SK-N-SH (cell line): ENCODE results near the gene PTPRA. TPM values are rescaled to one million over a fixed set of nuclear protein-coding genes. Genes with fewer than 3 reads are reported as not detected.

ENCODE experiments used
- CTCF ChIA-PET: fragments of 300-600, 350-600 bp; formaldehyde crosslinking; extraction: SDS; loops from one replicate; lab custom pipeline; 2021; lab: Yijun Ruan, JAX
- POLR2A ChIA-PET: fragments of 350-600 bp; sonication (Branson Sonifier 250); formaldehyde crosslinking; extraction: SDS; loops from one replicate; lab custom pipeline; 2020; ENCODE audit warnings: antibody characterized with exemption, inconsistent platforms; lab: Yijun Ruan, JAX
- DNase-seq: peaks from one replicate; pipeline ENCODE4 v3.0.0; 2012
- H2AFZ ChIP-seq: fragments of 200-600 bp; sonication (generic); 2 replicates; pipeline ENCODE4 v1.8.1; 2016; ENCODE audit warnings: antibody characterized with exemption, mild to moderate bottlenecking, low read depth
- H3F3A ChIP-seq: fragments of 200-600 bp; sonication (generic); replicated peaks from 2 replicates; pipeline ENCODE3; 2016; ENCODE audit warnings: antibody characterized with exemption, mild to moderate bottlenecking; ENCODE audit not compliant: insufficient read depth
- H3K27ac ChIP-seq, 2 experiments: fragments of 200-500 bp in 1 of 2; fragments of 200-600 bp in 1 of 2; sonication (Bioruptor generic) in 1 of 2; sonication (generic), shearing (Covaris generic) in 1 of 2; 2 replicates each; pipeline versions ENCODE4 v1.5.1 to v1.6.1; 2014 to 2016; ENCODE audit warnings: low read depth in 2 of 2, inconsistent platforms in 1 of 2, low read length in 1 of 2, mild to moderate bottlenecking in 1 of 2, mixed read lengths in 1 of 2
- H3K27me3 ChIP-seq: fragments of 200-600 bp; sonication (generic), shearing (Covaris generic); 2 replicates; pipeline ENCODE4 v1.6.1; 2016; ENCODE audit warnings: mixed run types; ENCODE audit not compliant: insufficient read depth
- H3K36me3 ChIP-seq, 2 experiments: fragments of 200-500 bp in 1 of 2; fragments of 200-600 bp in 1 of 2; sonication (Bioruptor generic) in 1 of 2; sonication (generic) in 1 of 2; replicated peaks in 1 of 2; 2 replicates each; pipeline versions ENCODE3 to v1.5.1; 2014 to 2016; ENCODE audit warnings: low read length in 1 of 2, mild to moderate bottlenecking in 1 of 2; ENCODE audit not compliant: insufficient read depth in 2 of 2, control insufficient read depth in 1 of 2
- H3K4me1 ChIP-seq, 2 experiments: fragments of 200-500 bp in 1 of 2; fragments of 200-600 bp in 1 of 2; sonication (Bioruptor generic) in 1 of 2; sonication (generic), shearing (Covaris generic) in 1 of 2; 2 replicates each; pipeline versions ENCODE4 v1.5.1 to v1.6.1; 2014 to 2016; ENCODE audit warnings: low read depth in 1 of 2, low read length in 1 of 2, mixed run types in 1 of 2; ENCODE audit not compliant: insufficient read depth in 2 of 2, control insufficient read depth in 1 of 2
- H3K4me2 ChIP-seq: fragments of 200-600 bp; sonication (generic), shearing (Covaris generic); 2 replicates; pipeline ENCODE4 v1.6.1; 2017; ENCODE audit warnings: mixed run types
- H3K4me3 ChIP-seq, 2 experiments: fragments of 200-500 bp in 1 of 2; fragments of 200-600 bp in 1 of 2; sonication (Bioruptor generic) in 1 of 2; sonication (generic), shearing (Covaris generic) in 1 of 2; 2 replicates each; pipeline versions ENCODE4 v1.5.1 to v1.8.1; 2014 to 2016; ENCODE audit warnings: low read depth in 2 of 2, inconsistent platforms in 1 of 2, low read length in 1 of 2, mild to moderate bottlenecking in 1 of 2, mixed read lengths in 1 of 2, moderate library complexity in 1 of 2
- H3K79me2 ChIP-seq: fragments of 200-600 bp; sonication (generic); 2 replicates; pipeline ENCODE4 v1.8.1; 2017; ENCODE audit warnings: mild to moderate bottlenecking; ENCODE audit not compliant: insufficient read depth
- H3K9ac ChIP-seq: fragments of 200-600 bp; sonication (generic); 2 replicates; pipeline ENCODE4 v1.6.1; 2017; ENCODE audit warnings: mixed run types
- H3K9me2 ChIP-seq: fragments of 200-600 bp; sonication (generic); 2 replicates; pipeline ENCODE4 v1.6.1; 2017; ENCODE audit warnings: mixed run types
- H3K9me3 ChIP-seq: fragments of 200-600 bp; sonication (generic); 2 replicates; pipeline ENCODE4 v1.6.1; 2017; ENCODE audit warnings: mixed run types, mild to moderate bottlenecking, moderate library complexity
- H4K20me1 ChIP-seq: fragments of 200-600 bp; sonication (generic); 2 replicates; pipeline ENCODE4 v1.6.1; 2017; ENCODE audit warnings: mild to moderate bottlenecking, mixed run types; ENCODE audit not compliant: insufficient read depth
- ELF1 ChIP-seq: IDR thresholded peaks from 2 replicates; pipeline ENCODE4 v1.4.0; 2012
- FOSL2 ChIP-seq: IDR thresholded peaks from 2 replicates; pipeline ENCODE4 v1.4.0; 2012; ENCODE audit warnings: low read depth, mild to moderate bottlenecking, moderate library complexity, borderline replicate concordance
- GABPA ChIP-seq: IDR thresholded peaks from 2 replicates; pipeline ENCODE4 v1.4.0; 2012; ENCODE audit warnings: low read depth, mild to moderate bottlenecking
- GATA2 ChIP-seq: sonication (generic); formaldehyde crosslinking; IDR thresholded peaks from 2 replicates; pipeline ENCODE4 v1.5.0; 2020; ENCODE audit warnings: mild to moderate bottlenecking, missing genetic modification reagents
- JUND ChIP-seq: IDR thresholded peaks from 2 replicates; pipeline ENCODE4 v1.4.0; 2012
- MEF2A ChIP-seq: IDR thresholded peaks from 2 replicates; pipeline ENCODE4 v1.4.0; 2012; ENCODE audit warnings: low read depth, borderline replicate concordance
- MXI1 ChIP-seq: IDR thresholded peaks from 2 replicates; pipeline ENCODE4 v1.6.1; 2012; ENCODE audit warnings: mild to moderate bottlenecking, low read depth, low read length, improper control_type of control experiment
- TEAD4 ChIP-seq: IDR thresholded peaks from 2 replicates; pipeline ENCODE4 v1.4.0; 2012; ENCODE audit warnings: mild to moderate bottlenecking, borderline replicate concordance; ENCODE audit not compliant: insufficient read depth
- USF1 ChIP-seq: IDR thresholded peaks from 2 replicates; pipeline ENCODE4 v1.4.0; 2012; ENCODE audit warnings: low read depth, borderline replicate concordance
- WGBS: methylation state at CpG from one replicate; pipeline ENCODE4 v1.1.6; 2017; ENCODE audit warnings: low lambda C conversion rate; 5-methylcytosine and 5-hydroxymethylcytosine counted together
- polyA plus RNA-seq, 3 experiments: library from polyadenylated mRNA; depleted of rRNA; stranded (reverse); fragments of >200 nt; gene quantifications; 2 replicates each; pipeline ENCODE4 v1.2.3, GENCODE V29; 2012
- TF ChIP-seq, protein P1 (sequence below): IDR thresholded peaks from 2 replicates; pipeline ENCODE4; 2012
- TF ChIP-seq, protein P2 (sequence below): IDR thresholded peaks from 2 replicates; pipeline ENCODE4 v1.4.0; 2012; ENCODE audit warnings: low read depth, borderline replicate concordance

PTPRA gene
- polyA plus RNA-seq, 1 of the 3 experiments (the other 2 are of a cell fraction), result 47.6 TPM

DNA sequence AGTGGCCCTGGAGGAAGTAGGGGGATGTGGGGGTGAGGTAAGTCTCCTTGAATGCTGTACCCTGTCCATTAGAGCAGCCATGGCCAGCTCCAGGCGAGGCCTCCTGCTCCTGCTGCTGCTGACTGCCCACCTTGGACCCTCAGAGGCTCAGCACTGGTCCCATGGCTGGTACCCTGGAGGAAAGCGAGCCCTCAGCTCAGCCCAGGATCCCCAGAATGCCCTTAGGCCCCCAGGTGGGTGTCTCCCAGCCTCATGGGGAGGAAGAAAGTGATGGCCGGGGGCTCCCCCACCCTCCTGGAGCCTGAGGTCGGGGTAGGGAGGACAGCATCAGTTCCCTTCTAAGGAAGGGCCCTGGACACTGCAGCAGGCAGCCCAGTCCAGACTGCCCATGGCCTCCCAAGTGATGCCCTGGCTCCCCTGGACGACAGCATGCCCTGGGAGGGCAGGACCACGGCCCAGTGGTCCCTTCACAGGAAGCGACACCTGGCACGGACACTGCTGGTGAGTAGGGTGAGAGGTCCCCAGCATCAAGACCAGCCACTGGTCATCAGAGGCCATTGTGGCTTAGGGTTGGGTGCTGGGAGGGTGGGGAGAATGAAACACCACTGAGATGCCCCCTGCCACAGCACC, 171.2 kb downstream of the PTPRA start:
- no peak overlapping the region for H3K27ac ChIP-seq
- no peak overlapping the region for H2AFZ ChIP-seq
- no peaks in the 10 kb centered on the region for H3K9me2 ChIP-seq
- H3F3A ChIP-seq, result peaks cover 4% of the 10 kb centered on the region
- H3K9me3 ChIP-seq, result no peaks in the 10 kb centered on the region
- POLR2A ChIA-PET, result interaction anchor here (0.7 kb wide), 1 partner anchor 629 kb away, joined by 3 read pairs; no protein-coding TSS in a partner anchor
- WGBS, result 93% methylated on average over 6 of the region's 8 CpGs
- H3K27me3 ChIP-seq, result no peaks in the 10 kb centered on the region
- no peak overlapping the region for H3K4me3 ChIP-seq
- peaks cover 5 to 17% of the 10 kb centered on the region in 2 experiments; a peak in 2 of 4 replicates for H3K4me1 ChIP-seq
- TF ChIP-seq, protein P1, sequence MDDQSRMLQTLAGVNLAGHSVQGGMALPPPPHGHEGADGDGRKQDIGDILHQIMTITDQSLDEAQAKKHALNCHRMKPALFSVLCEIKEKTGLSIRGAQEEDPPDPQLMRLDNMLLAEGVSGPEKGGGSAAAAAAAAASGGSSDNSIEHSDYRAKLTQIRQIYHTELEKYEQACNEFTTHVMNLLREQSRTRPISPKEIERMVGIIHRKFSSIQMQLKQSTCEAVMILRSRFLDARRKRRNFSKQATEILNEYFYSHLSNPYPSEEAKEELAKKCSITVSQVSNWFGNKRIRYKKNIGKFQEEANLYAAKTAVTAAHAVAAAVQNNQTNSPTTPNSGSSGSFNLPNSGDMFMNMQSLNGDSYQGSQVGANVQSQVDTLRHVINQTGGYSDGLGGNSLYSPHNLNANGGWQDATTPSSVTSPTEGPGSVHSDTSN, result no peak
- TF ChIP-seq MEF2A (no peak), FOSL2 (no peak), JUND (no peak), GATA2 (CRISPR knock-in tag) (no peak), GABPA (no peak), USF1 (no peak), ELF1 (no peak), TEAD4 (no peak), MXI1 (no peak)
- TF ChIP-seq, protein P2, sequence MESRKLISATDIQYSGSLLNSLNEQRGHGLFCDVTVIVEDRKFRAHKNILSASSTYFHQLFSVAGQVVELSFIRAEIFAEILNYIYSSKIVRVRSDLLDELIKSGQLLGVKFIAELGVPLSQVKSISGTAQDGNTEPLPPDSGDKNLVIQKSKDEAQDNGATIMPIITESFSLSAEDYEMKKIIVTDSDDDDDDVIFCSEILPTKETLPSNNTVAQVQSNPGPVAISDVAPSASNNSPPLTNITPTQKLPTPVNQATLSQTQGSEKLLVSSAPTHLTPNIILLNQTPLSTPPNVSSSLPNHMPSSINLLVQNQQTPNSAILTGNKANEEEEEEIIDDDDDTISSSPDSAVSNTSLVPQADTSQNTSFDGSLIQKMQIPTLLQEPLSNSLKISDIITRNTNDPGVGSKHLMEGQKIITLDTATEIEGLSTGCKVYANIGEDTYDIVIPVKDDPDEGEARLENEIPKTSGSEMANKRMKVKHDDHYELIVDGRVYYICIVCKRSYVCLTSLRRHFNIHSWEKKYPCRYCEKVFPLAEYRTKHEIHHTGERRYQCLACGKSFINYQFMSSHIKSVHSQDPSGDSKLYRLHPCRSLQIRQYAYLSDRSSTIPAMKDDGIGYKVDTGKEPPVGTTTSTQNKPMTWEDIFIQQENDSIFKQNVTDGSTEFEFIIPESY, result no peak
- TF ChIP-seq, all 33 proteins: peak for 0
- 0 out of 2 replicates have a peak, but pooled peaks cover 5% of the 10 kb centered on the region for H4K20me1 ChIP-seq
- CTCF ChIA-PET, result interaction anchor here (0.8 to 1.5 kb wide), 3 partner anchors 9 to 72 kb away, joined by 3 to 7 read pairs (median 4); no protein-coding TSS in a partner anchor
- DNase-seq, result no peak
- peaks cover 12 to 29% of the 10 kb centered on the region in 2 experiments for H3K36me3 ChIP-seq
- peaks cover 21% of the 10 kb centered on the region for H3K79me2 ChIP-seq
- H3K4me2 ChIP-seq, result peak overlapping the region; percentile 94; the same call in 1 of the 2 replicates
- H3K9ac ChIP-seq, result no peak overlapping the region
